GM12873 (cell line): ENCODE data around the gene CCDC63.
A peak's percentile ranks its signal among the peaks of the same experiment; 100 is the strongest.

ENCODE experiments used
- TF ChIP-seq, protein P1 (sequence below): IDR thresholded peaks from 2 replicates; pipeline ENCODE4 v1.5.1; 2012; ENCODE audit warnings: low read depth, mild to moderate bottlenecking, moderate library complexity, low read length, control low read depth; ENCODE audit not compliant: insufficient read depth; ENCODE audit errors: missing control alignments

Gene CCDC63

DNA sequence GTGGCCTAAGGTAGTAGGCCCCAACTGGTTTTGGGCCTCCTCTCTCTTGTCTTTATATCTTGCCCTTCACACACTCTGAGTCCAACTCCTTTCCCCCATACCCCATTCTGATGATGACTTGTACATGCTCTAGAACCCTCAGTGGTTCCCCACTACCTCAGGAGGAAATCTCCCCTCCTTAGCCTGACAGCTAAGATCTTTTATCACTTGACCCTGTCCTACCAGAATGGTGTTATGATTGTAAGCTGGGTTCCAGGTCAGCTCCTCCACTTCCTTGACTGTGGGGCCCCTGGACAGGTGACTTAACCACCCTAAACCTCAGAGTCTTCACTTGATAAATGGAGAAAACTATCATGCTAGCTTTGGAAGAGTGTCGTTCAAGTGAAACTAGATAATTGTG lies 83.0 kb downstream of the CCDC63 start:
- TF ChIP-seq, protein P1, sequence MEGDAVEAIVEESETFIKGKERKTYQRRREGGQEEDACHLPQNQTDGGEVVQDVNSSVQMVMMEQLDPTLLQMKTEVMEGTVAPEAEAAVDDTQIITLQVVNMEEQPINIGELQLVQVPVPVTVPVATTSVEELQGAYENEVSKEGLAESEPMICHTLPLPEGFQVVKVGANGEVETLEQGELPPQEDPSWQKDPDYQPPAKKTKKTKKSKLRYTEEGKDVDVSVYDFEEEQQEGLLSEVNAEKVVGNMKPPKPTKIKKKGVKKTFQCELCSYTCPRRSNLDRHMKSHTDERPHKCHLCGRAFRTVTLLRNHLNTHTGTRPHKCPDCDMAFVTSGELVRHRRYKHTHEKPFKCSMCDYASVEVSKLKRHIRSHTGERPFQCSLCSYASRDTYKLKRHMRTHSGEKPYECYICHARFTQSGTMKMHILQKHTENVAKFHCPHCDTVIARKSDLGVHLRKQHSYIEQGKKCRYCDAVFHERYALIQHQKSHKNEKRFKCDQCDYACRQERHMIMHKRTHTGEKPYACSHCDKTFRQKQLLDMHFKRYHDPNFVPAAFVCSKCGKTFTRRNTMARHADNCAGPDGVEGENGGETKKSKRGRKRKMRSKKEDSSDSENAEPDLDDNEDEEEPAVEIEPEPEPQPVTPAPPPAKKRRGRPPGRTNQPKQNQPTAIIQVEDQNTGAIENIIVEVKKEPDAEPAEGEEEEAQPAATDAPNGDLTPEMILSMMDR: no peak

DNA sequence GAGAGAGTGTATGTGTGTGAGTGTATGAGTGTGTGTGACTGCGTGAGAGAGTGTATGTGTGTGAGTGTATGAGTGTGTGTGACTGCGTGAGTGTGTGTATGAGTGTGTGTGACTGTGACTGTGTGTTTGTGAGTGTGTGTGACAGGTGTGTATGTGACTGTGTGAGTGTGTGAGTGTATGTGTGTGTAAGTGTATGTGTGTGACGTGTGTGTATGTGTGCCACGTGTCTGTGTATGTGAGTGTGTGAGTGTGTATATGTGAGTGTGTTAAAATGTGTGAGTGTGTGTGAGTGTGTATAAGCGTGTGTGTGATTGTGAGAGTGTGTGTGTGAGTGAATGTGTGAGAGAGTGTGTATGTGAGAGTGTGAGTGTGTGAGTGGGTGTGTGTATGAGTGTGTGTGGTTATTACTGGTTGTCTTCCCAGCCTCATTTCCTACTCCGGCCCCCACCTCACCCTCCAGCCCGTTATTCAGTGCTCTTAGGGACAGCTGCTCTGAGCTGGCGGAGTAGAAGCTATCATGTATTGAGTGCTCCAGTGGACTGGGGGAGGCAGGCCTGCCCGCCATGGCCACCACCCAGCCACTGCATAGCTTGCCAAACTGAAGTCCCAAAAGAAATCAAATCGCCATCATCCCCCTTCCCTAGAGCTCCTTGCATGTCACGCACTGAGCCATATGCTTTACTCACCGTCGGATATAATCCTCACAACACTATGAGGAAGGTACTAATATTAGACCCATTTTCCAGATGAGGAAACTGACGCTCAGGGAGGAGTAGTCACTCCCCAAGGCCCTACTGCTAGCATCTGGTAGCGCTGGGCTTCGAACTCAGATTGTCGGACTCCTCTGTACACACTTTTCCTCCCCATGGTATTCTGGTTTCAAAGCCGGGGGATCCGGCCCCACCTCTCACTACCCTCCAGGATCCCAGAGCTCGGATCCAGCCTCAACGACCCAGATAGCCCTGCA lies 83.8 kb downstream of the CCDC63 start:
- TF ChIP-seq, protein P1: no peak

DNA sequence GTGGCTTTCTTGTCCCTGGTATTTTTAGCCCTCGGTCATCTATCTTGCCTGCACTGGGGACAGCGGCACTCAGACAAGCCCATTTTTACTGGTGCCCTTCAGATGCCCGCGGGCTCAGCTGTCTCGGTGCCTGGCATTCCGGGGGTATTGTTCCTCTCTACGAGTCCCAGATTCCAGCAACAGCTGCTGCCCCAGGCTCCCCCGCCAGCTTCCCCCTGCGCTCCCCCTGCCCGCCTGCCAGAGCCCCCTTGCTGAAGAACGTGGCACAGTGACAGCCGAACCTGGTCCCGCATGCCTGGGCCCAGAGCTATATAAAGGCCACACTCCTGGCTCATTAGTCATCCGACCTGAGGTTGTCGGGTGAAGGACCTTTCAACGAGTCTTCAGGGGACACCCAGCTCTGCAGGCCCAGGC lies 84.5 kb downstream of the CCDC63 start:
- TF ChIP-seq, protein P1: no peak

DNA sequence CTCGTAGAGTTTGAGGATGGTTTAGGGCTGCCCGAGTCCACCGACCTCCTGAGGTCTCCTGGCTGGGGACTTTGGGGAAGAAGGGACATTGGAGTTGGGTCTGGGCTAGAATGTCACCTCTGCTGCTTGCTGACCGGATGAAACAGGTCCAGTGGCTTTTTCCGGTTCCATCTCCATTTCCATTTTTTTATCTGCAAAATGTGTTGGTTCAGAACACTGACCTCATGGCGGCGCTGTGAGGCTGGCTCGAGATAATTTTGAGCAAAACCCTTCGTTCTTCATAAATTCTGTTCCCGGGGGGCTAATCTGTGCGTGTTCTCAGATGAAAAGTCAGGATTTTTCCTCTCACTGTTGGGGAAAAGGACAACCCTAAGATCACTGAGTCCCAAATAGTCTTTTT lies 85.3 kb downstream of the CCDC63 start:
- TF ChIP-seq, protein P1: peak; percentile 28

DNA sequence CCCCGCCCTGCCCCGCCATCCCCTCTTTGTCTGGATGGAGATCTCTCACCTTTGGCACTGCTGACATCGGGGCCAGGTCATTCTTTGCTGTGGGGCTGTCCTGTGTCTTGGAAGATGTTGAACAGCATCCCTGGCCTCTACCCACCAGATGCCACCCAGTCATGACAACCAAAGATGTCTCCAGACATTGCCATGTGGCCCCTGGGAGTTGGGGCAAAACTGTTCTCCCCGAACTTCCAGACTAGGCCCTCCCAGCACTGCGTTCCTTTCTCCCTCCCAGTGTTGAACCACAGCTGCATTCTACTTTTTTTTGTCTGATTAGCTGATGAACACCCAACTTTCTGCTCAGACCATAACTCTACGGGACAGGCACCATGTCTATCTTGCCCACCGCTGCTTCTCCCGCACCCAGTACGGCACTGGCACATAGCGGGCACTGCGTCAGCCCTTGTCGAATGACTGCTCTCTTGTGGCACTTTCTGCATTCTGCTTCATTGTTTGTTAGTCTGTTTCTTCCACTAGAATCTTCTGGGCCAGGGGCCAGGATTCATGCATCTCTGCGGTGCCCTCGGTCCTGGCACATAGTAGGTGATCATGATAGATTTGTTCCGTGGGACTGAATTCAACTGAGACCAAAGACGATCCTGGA lies 86.7 kb downstream of the CCDC63 start:
- TF ChIP-seq, protein P1: no peak

DNA sequence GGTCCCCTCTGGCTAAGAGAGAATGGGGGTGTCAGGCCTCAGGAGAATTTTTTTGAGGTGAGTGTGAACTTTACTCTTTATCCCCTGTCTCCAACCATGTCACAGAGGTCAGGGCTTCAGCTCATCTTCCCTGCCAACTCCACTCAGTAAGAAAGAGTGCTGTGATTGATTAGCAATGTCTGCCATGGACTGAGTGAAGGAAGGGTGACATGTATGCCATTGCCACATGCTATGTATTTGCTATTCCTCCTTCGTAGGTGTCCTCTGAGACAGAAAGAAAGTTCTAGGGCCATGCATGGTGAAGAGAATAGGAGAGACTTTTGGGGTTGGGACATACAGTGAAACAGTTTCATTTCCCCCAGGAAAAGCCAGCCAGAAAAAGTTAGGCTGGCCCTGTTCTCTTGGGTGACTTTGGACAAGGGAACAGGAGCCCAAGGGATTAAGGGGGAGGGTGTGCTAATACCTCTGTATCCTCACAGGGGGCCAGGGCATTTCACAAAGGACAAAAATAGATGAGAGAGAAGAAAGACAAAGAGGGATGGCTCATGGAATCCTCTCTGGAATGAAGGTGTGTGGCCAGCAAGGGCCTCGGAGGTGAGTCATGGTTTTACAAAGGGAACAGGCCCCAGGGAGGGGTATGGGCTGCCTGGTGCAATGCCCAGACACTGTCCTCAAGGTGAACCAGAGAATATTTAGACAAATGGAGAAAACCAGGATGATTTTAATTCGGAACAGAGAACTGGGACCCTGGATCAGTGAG lies 87.5 kb downstream of the CCDC63 start:
- TF ChIP-seq, protein P1: no peak

DNA sequence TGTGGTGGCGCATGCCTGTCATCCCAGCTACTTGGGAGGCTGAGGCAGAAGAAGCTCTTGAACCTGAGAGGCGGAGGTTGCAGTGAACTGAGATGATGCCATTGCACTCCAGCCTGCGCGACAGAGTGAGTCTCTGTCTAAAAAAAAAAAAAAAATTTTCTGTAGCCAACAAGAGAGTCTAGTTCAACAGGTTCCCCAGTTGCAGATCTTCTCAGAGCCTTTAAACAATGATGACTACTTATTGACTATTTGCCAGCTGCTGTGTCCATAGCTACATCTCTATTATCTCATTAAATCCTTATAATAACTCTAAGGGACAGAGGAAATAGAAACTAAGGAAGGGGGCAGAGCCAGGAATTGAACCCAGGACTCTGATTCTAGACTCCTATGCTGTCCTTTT lies 88.8 kb downstream of the CCDC63 start:
- TF ChIP-seq, protein P1: no peak
